Inferior parietal cortex (tissue), 1 donor: ENCODE measurements around the gene ANO1.
"Not testable (repeated sequence)": the region's sequence is repeated elsewhere in the genome, so short reads cannot be mapped to it uniquely, and the experiment has no call there.

ENCODE experiments used
- DNase-seq: peaks from one replicate; pipeline ENCODE4 v3.0.0-alpha.2; 2016; ENCODE audit errors: extremely low spot score

Gene ANO1

DNA sequence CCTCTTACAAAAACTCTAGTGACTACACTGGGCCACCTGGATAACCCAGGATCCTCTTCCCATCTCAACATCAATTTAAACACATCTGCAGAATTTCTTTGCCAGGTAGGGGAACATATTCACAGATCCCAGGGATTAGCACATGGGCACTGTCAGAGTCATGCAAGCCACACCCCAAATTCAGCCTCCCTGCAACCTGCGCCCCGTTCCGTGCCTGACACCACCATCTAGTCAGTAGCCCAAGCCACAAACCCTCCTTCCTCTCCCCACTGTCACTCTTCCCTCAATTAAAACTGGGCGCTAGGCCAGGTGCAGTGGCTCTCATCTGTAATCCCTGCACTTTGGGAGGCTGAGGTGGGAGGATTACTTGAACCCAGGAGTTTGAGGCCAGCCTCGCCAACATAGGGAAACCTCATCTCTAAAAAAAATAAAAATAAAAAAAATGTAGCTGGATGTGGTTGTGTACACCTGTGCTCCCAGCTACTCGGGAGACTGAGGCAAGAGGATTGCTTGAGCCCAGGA is 131.3 kb downstream of the ANO1 start:
- no peak for DNase-seq

DNA sequence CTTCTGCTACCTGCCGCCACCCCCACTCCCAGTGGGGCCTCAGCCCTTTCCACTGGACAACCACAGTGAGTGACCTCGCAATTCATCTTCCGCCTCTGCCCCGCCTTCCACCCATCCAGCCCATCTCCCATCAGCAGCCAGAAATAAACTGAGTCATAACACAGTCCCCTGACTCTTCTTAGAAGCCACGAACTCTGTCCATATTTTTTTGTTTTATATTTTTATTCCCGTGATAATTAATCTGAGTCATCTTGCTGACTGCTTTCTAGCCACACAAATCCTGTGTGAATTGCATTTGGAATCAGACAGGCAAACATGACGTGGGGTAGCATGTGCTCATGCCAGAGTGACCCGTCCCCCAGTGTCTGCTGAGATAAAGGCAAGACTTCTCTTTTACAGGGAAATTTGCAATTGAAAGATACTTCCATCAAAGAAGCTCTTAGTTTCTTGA is 132.0 kb downstream of the ANO1 start:
- DNase-seq: no peak

DNA sequence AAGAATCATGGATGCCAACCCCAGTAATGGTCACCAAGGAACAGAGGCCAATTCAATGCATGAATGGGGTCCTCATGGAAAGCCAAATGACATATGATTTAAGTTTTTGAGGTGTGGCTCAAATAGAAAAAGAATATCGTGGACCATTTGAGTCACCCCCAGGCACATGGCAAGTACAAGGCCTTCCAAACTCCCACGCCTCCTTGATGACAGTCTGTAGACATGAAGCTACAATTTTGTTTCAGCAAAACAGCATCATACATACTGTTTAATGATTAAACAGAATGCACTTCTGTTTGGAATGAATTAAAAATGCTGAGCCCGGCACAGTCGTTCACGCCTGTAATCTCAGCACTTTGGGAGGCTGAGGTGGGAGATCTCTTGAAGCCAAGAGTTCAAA is 132.4 kb downstream of the ANO1 start:
- DNase-seq: no peak

DNA sequence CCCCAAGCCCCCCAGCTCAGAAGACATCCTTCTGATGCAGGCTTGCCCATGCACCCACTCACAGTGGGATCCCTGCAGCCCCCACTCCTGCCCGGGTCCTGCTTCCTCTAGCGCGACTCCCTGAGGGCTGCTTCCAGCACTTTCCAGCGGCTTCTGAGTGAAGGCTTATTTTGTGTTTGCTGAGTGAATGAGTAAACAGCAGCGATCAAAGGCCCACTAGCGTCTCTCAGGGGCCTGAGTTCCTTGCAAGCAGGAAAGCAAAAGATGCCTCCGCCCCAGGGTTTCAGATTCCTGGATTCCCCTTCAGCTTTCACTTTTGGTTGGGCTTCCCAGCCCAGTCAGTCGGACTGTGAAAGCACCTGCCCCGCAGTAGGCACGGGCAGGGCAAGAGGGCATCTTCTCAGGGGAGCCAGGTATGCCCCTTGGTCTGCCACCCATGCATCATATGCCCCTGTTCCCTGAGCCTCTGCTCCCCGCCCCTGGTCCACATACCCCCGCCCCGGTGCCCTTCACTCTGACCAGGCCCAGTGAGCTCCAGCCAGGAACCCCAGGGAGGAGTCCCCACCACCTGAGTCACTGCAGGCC is 134.2 kb downstream of the ANO1 start:
- no peak for DNase-seq

DNA sequence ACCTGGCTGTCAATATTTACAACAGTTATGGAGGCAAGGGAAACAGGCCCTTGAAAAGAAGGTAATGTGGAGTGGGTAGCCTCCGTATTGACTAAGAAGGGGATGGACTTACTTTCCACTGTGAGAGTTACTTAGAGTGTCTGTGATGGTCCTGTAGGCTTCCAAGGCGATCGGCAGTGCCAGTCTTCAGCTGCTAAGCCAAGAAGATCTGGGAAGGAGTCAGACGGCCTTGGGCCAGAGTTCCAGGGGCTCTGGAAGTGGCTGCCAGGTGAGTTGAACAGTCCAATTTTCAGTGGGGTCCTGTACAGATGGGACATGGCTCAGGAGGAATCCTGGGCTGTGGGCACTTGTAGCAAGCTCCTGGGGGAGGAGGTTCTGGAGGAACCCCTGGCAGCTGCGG is 139.3 kb downstream of the ANO1 start:
- DNase-seq: not testable (repeated sequence)

DNA sequence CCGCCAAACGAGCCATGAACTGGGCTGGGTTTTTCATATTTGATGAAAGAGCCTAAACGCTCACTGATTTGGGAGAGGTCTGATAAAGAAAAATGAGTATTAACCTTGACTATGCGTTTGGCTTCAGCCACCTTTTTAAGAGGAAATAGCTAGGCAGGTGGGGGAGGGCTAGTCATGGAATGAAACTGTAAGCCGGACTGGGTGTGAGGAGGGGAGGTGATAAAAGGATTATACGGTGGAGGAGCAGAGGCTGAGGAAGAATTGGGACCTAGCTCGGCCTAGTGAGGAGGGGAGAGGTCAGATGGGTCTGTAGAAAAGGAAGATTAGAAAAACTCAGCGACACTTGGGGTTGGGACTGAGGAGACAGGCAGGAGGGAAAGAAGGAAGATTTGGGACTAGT is 140.0 kb downstream of the ANO1 start:
- DNase-seq: not testable (repeated sequence)

DNA sequence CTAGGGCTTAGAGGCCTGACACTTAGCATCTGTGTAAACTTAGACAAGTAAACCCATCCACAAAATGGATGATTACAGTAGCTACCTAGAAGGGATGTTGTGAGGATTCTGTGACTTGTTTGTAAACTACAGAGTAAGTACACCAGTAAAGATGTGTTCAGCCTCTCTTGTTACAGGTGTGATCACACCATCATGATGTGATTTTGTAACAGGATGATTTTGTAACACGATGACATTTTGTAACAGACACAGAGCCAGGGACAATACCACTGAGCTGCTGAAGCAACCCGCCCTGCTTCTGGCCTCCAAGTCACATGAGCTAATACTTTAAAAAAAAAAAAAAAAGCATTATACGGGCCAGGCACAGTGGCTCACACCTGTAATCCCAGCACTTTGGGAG is 142.0 kb downstream of the ANO1 start:
- no peak for DNase-seq

DNA sequence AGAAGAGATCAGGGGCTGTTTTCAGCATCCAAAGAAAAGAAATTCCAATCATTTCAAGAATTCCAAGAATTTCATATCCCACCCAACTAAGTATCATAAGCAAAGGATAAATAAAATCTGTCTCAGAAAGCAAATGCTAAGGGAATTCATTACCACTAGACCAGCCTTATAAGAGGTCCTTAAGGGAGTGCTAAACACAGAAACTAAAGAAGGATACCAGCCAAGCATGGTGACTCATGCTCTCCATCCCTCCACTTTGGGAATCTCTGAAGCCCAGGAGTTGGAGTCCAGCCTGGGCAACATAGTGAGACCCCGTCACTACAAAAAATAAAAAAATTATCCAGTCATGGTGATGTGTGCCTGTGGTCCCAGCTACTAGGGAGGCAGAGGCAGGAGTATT is 142.8 kb downstream of the ANO1 start:
- DNase-seq: no peak

DNA sequence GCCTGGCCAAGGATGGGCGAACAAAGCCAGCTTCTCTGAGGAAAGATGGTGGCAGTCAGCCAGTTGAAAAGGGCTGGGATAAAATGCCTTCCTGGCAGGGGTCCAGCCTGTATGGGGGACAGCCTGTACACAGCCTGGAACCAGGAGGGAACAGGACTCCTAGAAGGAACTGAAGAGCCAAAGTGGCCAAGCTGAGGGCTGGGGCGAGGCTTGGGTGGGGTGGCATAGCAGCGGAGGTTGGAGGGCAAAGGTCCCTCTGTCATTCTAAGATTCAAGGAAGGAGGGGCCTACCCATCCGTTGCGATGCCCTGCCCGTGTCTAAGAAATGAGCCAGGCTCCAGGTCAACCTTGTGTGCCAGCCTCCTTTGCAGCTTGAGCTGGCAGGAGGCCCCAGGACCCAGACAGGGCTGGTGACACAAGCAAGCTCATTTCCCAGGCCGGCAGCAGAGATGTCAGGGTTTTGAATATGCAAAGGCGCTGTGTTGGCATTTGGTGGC is 147.6 kb downstream of the ANO1 start:
- DNase-seq: no peak

DNA sequence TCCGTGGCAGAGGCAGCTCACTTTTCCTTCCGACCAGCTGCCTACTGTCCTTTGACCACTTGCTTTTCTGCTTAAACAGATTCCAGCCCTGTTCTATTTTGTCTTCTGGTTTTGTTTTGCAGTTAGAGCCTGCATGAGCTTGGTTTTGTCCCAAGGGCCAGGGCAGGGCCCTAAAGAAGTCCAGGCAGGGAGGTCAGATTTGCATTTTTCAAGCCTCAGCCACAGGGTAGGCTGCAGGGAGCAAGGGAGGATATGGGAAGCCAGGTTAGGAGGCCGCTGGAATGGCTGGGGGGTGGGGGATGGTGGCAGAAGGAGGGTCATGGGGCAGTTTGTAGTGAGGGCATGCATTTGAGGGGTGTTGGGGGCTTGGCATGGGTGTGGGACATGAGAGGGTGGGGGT is 148.1 kb downstream of the ANO1 start:
- no peak for DNase-seq

DNA sequence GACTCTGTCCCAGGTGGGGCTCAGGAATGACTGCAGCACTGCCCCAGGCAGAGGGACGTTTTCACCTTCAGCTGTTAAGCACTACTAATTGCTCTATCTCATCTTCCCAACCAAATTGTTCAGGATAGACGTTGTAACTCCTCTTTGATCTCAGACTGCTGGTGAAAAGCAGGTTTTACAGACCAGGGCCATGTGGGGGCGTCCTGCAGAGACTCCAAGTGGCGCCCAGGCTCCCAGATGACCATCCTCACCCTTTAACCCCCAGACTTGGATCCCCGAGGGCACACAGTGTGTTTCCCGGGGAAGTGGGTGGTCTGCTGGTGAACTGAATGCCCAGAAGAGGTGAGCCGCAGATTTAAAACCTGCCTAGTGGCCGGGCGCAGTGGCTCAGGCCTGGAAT is 148.8 kb downstream of the ANO1 start:
- DNase-seq: no peak

DNA sequence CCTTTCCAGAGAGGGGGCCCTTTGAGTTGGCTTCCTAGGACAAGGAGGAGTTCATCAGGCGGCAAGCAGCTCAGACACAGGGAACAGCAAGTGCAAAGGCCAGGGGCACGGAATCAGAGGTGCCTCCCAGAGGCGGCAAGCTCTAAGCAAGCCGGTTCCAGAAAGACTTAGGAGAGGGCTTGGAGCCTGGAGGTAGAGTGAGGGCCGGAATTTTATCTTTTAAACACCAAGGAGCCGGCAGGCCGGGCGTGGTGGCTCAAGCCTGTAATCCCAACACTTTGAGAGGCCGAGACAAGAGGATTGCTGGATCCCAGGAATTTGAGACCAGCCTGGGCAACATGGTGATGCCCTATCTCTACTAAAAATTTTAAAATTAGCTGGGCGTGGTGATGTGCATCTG is 151.6 kb downstream of the ANO1 start:
- no peak for DNase-seq

DNA sequence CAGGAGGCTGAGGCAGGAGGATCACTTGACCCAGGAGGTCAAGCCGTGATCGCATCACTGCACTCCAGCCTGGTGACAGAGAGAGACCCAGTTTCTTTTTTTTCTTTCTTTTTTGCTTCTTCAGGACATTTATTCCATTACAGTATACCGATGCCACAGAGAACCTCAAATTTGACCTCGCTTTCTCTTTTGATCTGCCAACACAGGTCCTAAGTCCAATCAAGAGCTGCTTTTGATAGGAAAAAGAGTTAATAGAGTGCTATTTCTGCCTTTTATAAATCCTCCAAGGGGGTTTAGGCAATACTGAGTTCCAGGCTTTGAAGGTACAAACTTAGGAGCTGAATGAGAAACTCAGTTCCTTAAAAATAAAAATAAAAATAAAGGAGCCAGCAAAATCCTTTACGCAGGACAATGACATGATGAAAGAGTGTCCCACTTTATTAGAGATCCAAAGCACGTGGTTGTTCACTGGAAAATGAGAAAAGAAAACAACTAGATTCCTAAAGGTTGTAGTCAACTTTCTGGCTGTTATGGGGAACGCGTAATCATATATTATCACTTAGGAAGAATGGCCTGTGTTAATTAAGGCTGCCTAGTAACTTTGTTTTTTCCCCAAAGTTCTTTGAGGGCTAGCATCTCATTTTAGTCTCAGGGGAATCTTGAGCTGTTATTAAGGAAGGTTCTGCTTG is 152.2 kb downstream of the ANO1 start:
- DNase-seq: no peak

DNA sequence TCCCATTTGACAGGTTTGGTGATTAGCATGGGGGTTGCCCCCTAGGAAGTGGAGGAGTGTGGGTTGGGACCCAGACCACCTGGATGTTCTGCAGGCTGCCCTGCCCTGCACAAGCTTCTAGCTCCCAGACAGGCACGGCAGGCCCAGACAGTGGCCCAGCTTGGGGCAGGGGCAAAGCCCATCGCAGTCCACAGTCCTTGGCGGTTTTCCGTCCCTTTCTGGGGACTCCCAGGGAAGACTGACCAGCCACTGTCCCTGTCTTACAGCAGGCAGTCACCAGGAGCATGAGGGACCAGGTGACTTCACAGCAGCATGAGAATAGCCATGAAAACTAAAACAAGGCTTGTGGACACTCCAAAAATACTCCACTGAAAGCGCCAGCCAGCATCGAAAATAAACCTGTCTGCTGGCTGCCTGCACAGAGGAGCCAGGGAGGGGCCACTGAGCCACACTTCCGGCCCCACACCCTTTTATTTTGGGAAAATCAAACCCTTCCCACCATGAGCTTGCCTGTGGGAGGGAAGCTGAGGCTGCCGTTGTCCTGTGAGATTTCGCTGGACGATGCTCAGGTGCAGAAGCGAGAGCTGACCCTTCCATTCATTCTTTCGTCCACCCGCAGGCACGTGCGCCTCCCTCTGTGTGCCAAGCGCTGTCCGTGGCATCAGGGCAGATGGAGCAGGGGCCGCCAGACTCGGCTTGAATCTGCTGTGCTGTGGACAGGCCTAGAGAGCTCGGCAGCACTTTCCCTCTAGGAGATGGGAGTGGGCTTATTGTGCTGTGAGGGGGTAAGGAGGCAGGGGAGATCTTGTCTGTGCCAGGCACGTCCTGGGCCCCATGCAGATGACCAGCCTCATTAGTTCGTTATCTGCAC is 153.0 kb downstream of the ANO1 start:
- DNase-seq: no peak

DNA sequence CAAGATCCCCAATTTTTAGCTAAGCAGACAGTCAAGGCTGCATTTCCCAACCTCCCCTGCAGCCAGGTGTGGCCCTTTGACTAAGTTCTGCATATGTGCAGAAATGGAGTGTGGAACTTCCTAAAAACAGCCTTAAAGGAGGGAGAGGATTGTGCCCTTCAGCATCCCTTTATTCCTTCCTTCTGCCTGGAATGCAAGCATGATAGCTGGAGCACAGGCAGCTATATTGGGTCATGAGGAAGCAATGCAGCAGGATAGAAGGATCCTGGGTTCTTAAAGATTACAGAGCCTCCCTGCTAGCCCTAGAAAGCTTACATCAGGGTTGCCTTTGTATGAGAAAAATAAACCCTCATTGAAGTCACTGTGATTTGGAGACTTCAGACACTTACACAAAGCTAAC is 154.9 kb downstream of the ANO1 start:
- no peak for DNase-seq

DNA sequence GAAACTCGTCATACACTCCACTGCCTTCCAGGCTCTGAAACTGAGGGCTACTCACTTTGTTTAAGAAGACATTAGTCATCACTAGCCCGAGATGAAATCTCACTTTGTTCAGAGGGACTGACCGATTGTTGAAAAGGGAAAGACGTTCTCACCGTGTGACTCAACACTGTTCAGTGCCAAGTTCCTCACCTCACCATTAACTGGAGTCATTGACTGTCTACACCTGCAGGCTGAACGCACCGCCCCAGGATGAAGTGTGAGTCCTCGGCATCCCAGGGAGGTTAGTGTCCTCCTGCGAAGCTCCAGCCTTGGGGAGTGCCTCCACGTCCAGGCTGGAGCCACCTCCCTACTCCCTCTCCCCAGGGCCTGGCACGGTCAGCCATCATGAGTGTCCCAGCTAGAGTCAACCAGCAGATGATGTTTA is 155.4 kb downstream of the ANO1 start:
- no peak for DNase-seq

DNA sequence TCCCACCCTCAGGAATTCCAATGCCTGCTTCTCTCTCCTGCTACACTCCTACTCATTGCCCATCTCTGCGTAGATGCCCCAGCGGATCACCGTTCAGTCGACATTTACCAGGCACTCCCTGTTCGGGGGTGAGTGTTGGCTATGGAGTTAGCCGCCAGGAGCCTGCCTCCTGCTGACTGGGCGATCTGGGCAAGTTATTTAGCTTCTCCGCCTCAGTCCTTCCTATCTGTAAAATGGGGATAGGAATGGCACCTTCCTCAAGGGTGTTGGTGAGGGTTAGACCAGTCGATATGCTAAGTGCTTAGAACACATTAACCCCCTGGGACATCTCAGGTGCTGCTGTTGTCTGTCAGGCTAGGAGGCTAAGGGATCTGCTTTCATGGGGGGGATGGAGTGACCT is 155.8 kb downstream of the ANO1 start:
- no peak for DNase-seq
